Neural cell (in vitro differentiated cells): Measurements from ENCODE around the gene ANKRD44. TPM values are rescaled to one million over a fixed set of nuclear protein-coding genes. Genes with fewer than 3 reads are reported as not detected.

Source experiments
- H2AFZ ChIP-seq: fragments of 200-600, 300-800 bp; sonication (generic), shearing (Covaris generic); 2 replicates; pipeline ENCODE4 v1.6.0; 2014; ENCODE audit warnings: low read depth, mild to moderate bottlenecking, antibody characterized with exemption, low read length, moderate library complexity
- H3F3A ChIP-seq: fragments of 200-600 bp; shearing (Covaris generic); 2 replicates; pipeline ENCODE4 v1.6.1; 2016; ENCODE audit warnings: mild to moderate bottlenecking, moderate library complexity, mixed read lengths, antibody characterized with exemption, low read length; ENCODE audit not compliant: insufficient read depth, poor library complexity, severe bottlenecking
- H3K27ac ChIP-seq: fragments of 200-600, 300-800 bp; sonication (generic), shearing (Covaris generic); 2 replicates; pipeline ENCODE4 v1.5.1; 2014; ENCODE audit warnings: mild to moderate bottlenecking, low read length, moderate library complexity
- H3K27me3 ChIP-seq: fragments of 300-800, 200-600 bp; sonication (generic), shearing (Covaris generic); 2 replicates; pipeline ENCODE4 v1.6.0; 2014; ENCODE audit warnings: mild to moderate bottlenecking, low read depth, low read length, moderate library complexity; ENCODE audit not compliant: insufficient read depth
- H3K36me3 ChIP-seq: fragments of 300-800, 200-600 bp; sonication (generic), shearing (Covaris generic); 2 replicates; pipeline ENCODE4 v1.5.1; 2014; ENCODE audit warnings: mild to moderate bottlenecking, antibody characterized with exemption, low read length, moderate library complexity; ENCODE audit not compliant: insufficient read depth
- H3K4me2 ChIP-seq: fragments of 300-800, 200-600 bp; sonication (generic), shearing (Covaris generic); 2 replicates; pipeline ENCODE4 v1.6.0; 2014; ENCODE audit warnings: mild to moderate bottlenecking, low read length
- H3K4me3 ChIP-seq: fragments of 300-800, 200-600 bp; sonication (generic), shearing (Covaris generic); 2 replicates; pipeline ENCODE4 v1.5.1; 2014; ENCODE audit warnings: mild to moderate bottlenecking, low read length, moderate library complexity
- H3K79me2 ChIP-seq: fragments of 200-600 bp; shearing (Covaris generic); replicated peaks from 2 replicates; pipeline ENCODE4 v1.6.0; 2014; ENCODE audit warnings: mild to moderate bottlenecking, low read length, moderate library complexity; ENCODE audit not compliant: insufficient read depth
- H3K9ac ChIP-seq: fragments of 300-800, 200-600 bp; sonication (generic), shearing (Covaris generic); 2 replicates; pipeline ENCODE4 v1.6.1; 2016; ENCODE audit warnings: mild to moderate bottlenecking, low read length, mixed read lengths
- H3K9me2 ChIP-seq: fragments of 200-600 bp; shearing (Covaris generic); 2 replicates; pipeline ENCODE4 v1.6.1; 2016; ENCODE audit warnings: mild to moderate bottlenecking, low read length, mixed read lengths; ENCODE audit not compliant: insufficient read depth
- H3K9me3 ChIP-seq: fragments of 200-600, 300-800 bp; sonication (generic), shearing (Covaris generic); 2 replicates; pipeline ENCODE4 v1.6.1; 2016; ENCODE audit warnings: mild to moderate bottlenecking, mixed run types, low read length, moderate library complexity, mixed read lengths
- H4K20me1 ChIP-seq: fragments of 200-600 bp; shearing (Covaris generic); 2 replicates; pipeline ENCODE4 v1.6.1; 2016; ENCODE audit warnings: mild to moderate bottlenecking, mixed run types; ENCODE audit not compliant: insufficient read depth
- CTCF ChIP-seq: fragments of 450-650 bp; IDR thresholded peaks from 2 replicates; pipeline ENCODE4 v1.5.1; 2014; ENCODE audit warnings: antibody characterized with exemption, mild to moderate bottlenecking, moderate library complexity; ENCODE audit not compliant: poor library complexity, severe bottlenecking
- EP300 ChIP-seq: fragments of 450-650 bp; conservative IDR thresholded peaks from 2 replicates; pipeline ENCODE4 v1.6.1; 2014; ENCODE audit warnings: antibody characterized with exemption, mild to moderate bottlenecking, moderate library complexity; ENCODE audit not compliant: poor library complexity, severe bottlenecking
- EZH2 ChIP-seq: fragments of 200-600, 300-800 bp; shearing (Covaris generic), sonication (generic); IDR thresholded peaks from 2 replicates; pipeline ENCODE4 v1.6.1; 2014; ENCODE audit warnings: antibody characterized with exemption, low read length, borderline replicate concordance, mild to moderate bottlenecking; ENCODE audit not compliant: insufficient read depth, poor library complexity, severe bottlenecking
- MXI1 ChIP-seq: fragments of 450-650 bp; conservative IDR thresholded peaks from 2 replicates; pipeline ENCODE4 v1.6.1; 2014; ENCODE audit warnings: antibody characterized with exemption, mild to moderate bottlenecking; ENCODE audit not compliant: poor library complexity, severe bottlenecking
- POLR2AphosphoS5 ChIP-seq: IDR thresholded peaks from 2 replicates; pipeline ENCODE4 v1.6.1; 2012
- RAD21 ChIP-seq: fragments of 450-650 bp; conservative IDR thresholded peaks from 2 replicates; pipeline ENCODE4 v1.6.1; 2014; ENCODE audit warnings: antibody characterized with exemption, mild to moderate bottlenecking, moderate library complexity
- REST ChIP-seq: IDR thresholded peaks from 2 replicates; pipeline ENCODE4 v1.6.1; 2012; ENCODE audit warnings: borderline replicate concordance
- SMC3 ChIP-seq: fragments of 450-650 bp; conservative IDR thresholded peaks from 2 replicates; pipeline ENCODE4 v1.6.1; 2014; ENCODE audit warnings: antibody characterized with exemption, mild to moderate bottlenecking, moderate library complexity; ENCODE audit not compliant: poor library complexity
- TAF1 ChIP-seq: IDR thresholded peaks from 2 replicates; pipeline ENCODE4 v1.6.1; 2012; ENCODE audit warnings: low read depth
- polyA plus RNA-seq: library from polyadenylated mRNA; depleted of rRNA; stranded (reverse); fragments of >200 nt; gene quantifications from 2 replicates; pipeline ENCODE4 v1.2.3, GENCODE V29; 2014

ANKRD44 gene
- polyA plus RNA-seq, 1 donor from 2014 or later, result 94.3 TPM

- Histone ChIP-seq H3F3A (no peaks in the 10 kb centered on the region), H3K4me2 (peak overlapping the region; percentile 29), H2AFZ (no peak overlapping the region), H4K20me1 (no peaks in the 10 kb centered on the region), H3K79me2 (no peaks in the 10 kb centered on the region), H3K27me3 (no peaks in the 10 kb centered on the region), H3K27ac (peak overlapping the region; percentile 30), H3K9me2 (no peaks in the 10 kb centered on the region), H3K36me3 (no peaks in the 10 kb centered on the region), H3K9me3 (no peaks in the 10 kb centered on the region), H3K4me3 (peak overlapping the region; percentile 74), H3K9ac (peak overlapping the region; percentile 82)
- TF ChIP-seq MXI1 (peak; percentile 37), REST (no peak), CTCF (no peak), RAD21 (peak; percentile 38), EP300 (no peak), TAF1 (peak; percentile 35), POLR2AphosphoS5 (peak; percentile 36), SMC3 (peak; percentile 40), EZH2 (no peak)
Observed at GRCh38 chr2:197309691-197310231, 819 bp downstream of the ANKRD44 start.

- H3K4me2 ChIP-seq, result peak overlapping the region; percentile 29
- no peak for TF ChIP-seq SMC3
- TF ChIP-seq POLR2AphosphoS5, result no peak
- TF ChIP-seq EZH2, result no peak
- TF ChIP-seq MXI1, result no peak
- TF ChIP-seq EP300, result no peak
- no peak for TF ChIP-seq RAD21
- no peak for TF ChIP-seq CTCF
- H3K27ac ChIP-seq, result peak overlapping the region; percentile 30
- peak overlapping the region; percentile 82 for H3K9ac ChIP-seq
- H3K27me3 ChIP-seq, result no peaks in the 10 kb centered on the region
- peak overlapping the region; percentile 74 for H3K4me3 ChIP-seq
- H2AFZ ChIP-seq, result no peak overlapping the region
- no peaks in the 10 kb centered on the region for H4K20me1 ChIP-seq
- no peaks in the 10 kb centered on the region for H3F3A ChIP-seq
- H3K36me3 ChIP-seq, result no peaks in the 10 kb centered on the region
- no peaks in the 10 kb centered on the region for H3K9me2 ChIP-seq
- H3K9me3 ChIP-seq, result no peaks in the 10 kb centered on the region
- no peaks in the 10 kb centered on the region for H3K79me2 ChIP-seq
Observed at GRCh38 chr2:197308996-197309690, 1.4 kb downstream of the ANKRD44 start.
